Upper lobe of right lung (tissue), 1 donor: ENCODE data around the gene TMEM179B. TPM values are rescaled to one million over a fixed set of nuclear protein-coding genes. Genes with fewer than 3 reads are reported as not detected.
"Not testable (repeated sequence)": the region's sequence is repeated elsewhere in the genome, so short reads cannot be mapped to it uniquely, and the experiment has no call there.

Source experiments
- ATAC-seq: fragments of 200-7000 bp; cut with Tn5 transposase; one replicate; pipeline ENCODE4 v1.9.1; 2020; ENCODE audit warnings: mild to moderate bottlenecking, moderate library complexity
- DNase-seq: peaks from one replicate; pipeline ENCODE4 v3.0.0-alpha.2; 2020
- H3K27ac ChIP-seq: fragments of 200-600 bp; one replicate; pipeline ENCODE4 v1.8.0; 2022
- H3K27me3 ChIP-seq: fragments of 200-600 bp; one replicate; pipeline ENCODE4 v1.8.0; 2022; ENCODE audit warnings: mild to moderate bottlenecking
- H3K36me3 ChIP-seq: fragments of 200-600 bp; one replicate; pipeline ENCODE4 v1.8.0; 2022
- H3K4me1 ChIP-seq: fragments of 200-600 bp; one replicate; pipeline ENCODE4 v1.8.0; 2022
- H3K4me3 ChIP-seq: fragments of 200-600 bp; one replicate; pipeline ENCODE4 v1.8.0; 2022; ENCODE audit warnings: mild to moderate bottlenecking
- H3K9me3 ChIP-seq: fragments of 200-600 bp; one replicate; pipeline ENCODE4 v1.8.0; 2022
- CTCF ChIP-seq: fragments of 200-600 bp; IDR thresholded peaks from one replicate; pipeline ENCODE4 v1.8.0; 2022; ENCODE audit warnings: antibody characterized with exemption
- intact Hi-C: fragments of 100-400 bp; cut with DNase I; formaldehyde crosslinking; loops from one replicate; pipeline ENCODE4 v1.11.0; 2022
- total RNA-seq: library from RNA; stranded (reverse); fragmentation: NEBNext Ultra II Directional; extraction: Animal tissue kit (Norgen Biotek cat#: 25700); gene quantifications from one replicate; pipeline ENCODE4 v1.2.1, GENCODE V29; 2021
- donor health status: DM: no; HTN: yes; CAD: no; lungs with severe emphysema.

TMEM179B gene
- total RNA-seq, 1 donor from 2014 or later, result 52.4 TPM

DNA sequence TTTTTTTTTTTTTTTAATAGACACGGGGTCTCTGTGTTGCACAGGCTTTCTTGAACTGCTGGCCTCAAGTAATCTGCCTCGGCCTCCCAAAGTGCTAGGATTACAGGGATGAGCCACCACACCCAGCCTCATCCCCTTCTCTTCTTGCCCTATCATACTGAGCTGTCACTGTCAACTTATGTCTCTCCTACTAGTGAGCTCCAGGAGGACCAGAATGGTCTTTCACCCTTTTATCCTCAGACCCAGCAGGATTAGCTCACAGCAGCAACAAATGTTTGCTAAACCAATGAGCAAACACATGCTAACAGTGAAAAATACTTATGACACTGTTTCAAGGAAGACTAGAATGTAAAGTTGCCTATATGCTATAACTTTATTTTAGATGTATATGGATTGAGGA lies 24.5 kb downstream of the TMEM179B start:
- intact Hi-C loops, result no loop called here
- H3K36me3 ChIP-seq, result peaks cover 13% of the 10 kb centered on the region
- no peak for TF ChIP-seq CTCF
- no peak overlapping the region for H3K27ac ChIP-seq
- H3K27me3 ChIP-seq, result no peaks in the 10 kb centered on the region
- H3K9me3 ChIP-seq, result no peaks in the 10 kb centered on the region
- peaks cover 5% of the 10 kb centered on the region for H3K4me1 ChIP-seq
- H3K4me3 ChIP-seq, result no peak overlapping the region
- ATAC-seq, result no peak
- no peak for DNase-seq

- H3K27me3 ChIP-seq, result no peaks in the 10 kb centered on the region
- peaks cover 59% of the 10 kb centered on the region for H3K36me3 ChIP-seq
- H3K27ac ChIP-seq, result peak overlapping the region; percentile 2
- intact Hi-C loops, result no loop called here
- TF ChIP-seq CTCF, result no peak
- no peaks in the 10 kb centered on the region for H3K4me1 ChIP-seq
- no peaks in the 10 kb centered on the region for H3K9me3 ChIP-seq
- DNase-seq (no peak), ATAC-seq (peak; percentile 73)
- H3K4me3 ChIP-seq, result no peak overlapping the region
These were observed 29.4 kb downstream of the TMEM179B start for GRCh38 chr11:62816557-62816956.

DNA sequence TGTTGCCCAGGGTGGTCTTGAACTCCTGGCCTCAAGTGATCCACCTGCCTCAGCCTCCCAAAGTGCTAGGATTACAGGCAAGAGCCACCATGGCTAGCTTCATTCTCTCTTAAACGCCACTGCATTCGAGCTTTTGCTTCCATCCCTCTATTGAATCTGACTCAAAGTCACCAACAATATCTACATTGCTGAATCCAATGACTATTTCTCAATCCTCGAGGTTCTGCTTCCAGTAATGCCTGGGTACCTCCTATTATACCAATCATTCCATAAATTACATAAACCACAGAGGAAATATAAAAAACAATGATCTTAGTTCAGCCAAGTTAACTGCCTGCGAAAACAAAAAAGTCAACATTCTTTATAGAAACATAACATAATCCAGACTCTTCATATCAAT lies 29.9 kb downstream of the TMEM179B start:
- no peaks in the 10 kb centered on the region for H3K27me3 ChIP-seq
- intact Hi-C loops, result no loop called here
- no peak overlapping the region for H3K4me3 ChIP-seq
- peaks cover 65% of the 10 kb centered on the region for H3K36me3 ChIP-seq
- no peak for TF ChIP-seq CTCF
- H3K27ac ChIP-seq, result peak overlapping the region; percentile 2
- H3K9me3 ChIP-seq, result no peaks in the 10 kb centered on the region
- no peak for ATAC-seq
- no peak for DNase-seq
- H3K4me1 ChIP-seq, result no peaks in the 10 kb centered on the region

DNA sequence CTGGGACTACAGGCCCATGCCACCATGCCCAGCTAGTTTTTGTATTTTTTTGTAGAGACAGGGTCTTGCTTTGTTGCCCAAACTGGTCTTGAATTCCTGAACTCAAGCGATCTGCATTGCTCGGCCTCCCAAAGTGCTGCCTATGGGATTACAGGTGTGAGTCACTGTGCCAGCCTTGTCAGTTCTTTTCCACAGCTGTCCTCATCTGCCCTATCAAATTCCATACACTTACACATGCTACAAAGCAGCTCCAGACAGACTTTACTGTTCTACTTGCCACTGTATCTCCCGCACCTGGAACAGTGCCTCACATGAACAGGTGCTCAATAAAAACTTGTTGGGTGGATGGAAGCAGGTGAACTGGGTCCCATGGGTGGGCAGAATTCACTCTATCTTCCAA lies 36.5 kb downstream of the TMEM179B start:
- Histone ChIP-seq H3K4me3 (no peak overlapping the region), H3K27ac (no peak overlapping the region), H3K9me3 (no peaks in the 10 kb centered on the region), H3K4me1 (peaks cover 5% of the 10 kb centered on the region), H3K27me3 (no peaks in the 10 kb centered on the region), H3K36me3 (peaks cover 95% of the 10 kb centered on the region)
- ATAC-seq (no peak), DNase-seq (no peak)
- intact Hi-C loops, result no loop called here
- TF ChIP-seq CTCF, result no peak

- H3K4me3 ChIP-seq, ATAC-seq, H3K27ac ChIP-seq, H3K9me3 ChIP-seq, DNase-seq, H3K27me3 ChIP-seq, intact Hi-C loops: not testable (repeated sequence)
- H3K4me1 ChIP-seq, result peaks cover 15% of the 10 kb centered on the region
- peaks cover 62% of the 10 kb centered on the region for H3K36me3 ChIP-seq
These were observed 40.9 kb downstream of the TMEM179B start for GRCh38 chr11:62828130-62828529.

- DNase-seq, result no peak
- no peak for ATAC-seq
- H3K4me3 ChIP-seq, result peak overlapping the region; percentile 74
- no peaks in the 10 kb centered on the region for H3K9me3 ChIP-seq
- peaks cover 15% of the 10 kb centered on the region for H3K4me1 ChIP-seq
- H3K27ac ChIP-seq, result peak overlapping the region; percentile 96
- no peak for TF ChIP-seq CTCF
- intact Hi-C loops, result no loop called here
- no peaks in the 10 kb centered on the region for H3K27me3 ChIP-seq
- peaks cover 58% of the 10 kb centered on the region for H3K36me3 ChIP-seq
These were observed 43.8 kb downstream of the TMEM179B start for GRCh38 chr11:62830904-62831519.
